Kidney (tissue), 14 donors: ENCODE results near the gene VSTM2L. TPM values are rescaled to one million over a fixed set of nuclear protein-coding genes. Genes with fewer than 3 reads are reported as not detected.

Source experiments
- DNase-seq, 5 donors: peaks; one replicate each; pipeline ENCODE4 v3.0.0-alpha.2; 2013 to 2020
- FAIRE-seq: peaks from 2 replicates; lab custom pipeline; 2012; peaks lifted over from hg19 to GRCh38; lab: Jason Lieb, UNC
- H3K27ac ChIP-seq, 2 donors: one replicate each; pipeline ENCODE4 v1.7.0; 2013; ENCODE audit warnings: low read depth in 2 of 2, low read length in 2 of 2, inconsistent platforms in 1 of 2
- H3K27me3 ChIP-seq: one replicate; pipeline ENCODE4 v1.7.1; 2013; ENCODE audit warnings: low read length, inconsistent platforms; ENCODE audit not compliant: control insufficient read depth, insufficient read depth
- H3K36me3 ChIP-seq, 3 donors: one replicate each; pipeline versions ENCODE4 v1.7.0 to v1.7.1; 2013; ENCODE audit warnings: low read length in 3 of 3, control low read depth in 1 of 3, inconsistent platforms in 1 of 3; ENCODE audit not compliant: insufficient read depth in 3 of 3, control insufficient read depth in 2 of 3
- H3K4me1 ChIP-seq, 3 donors: one replicate each; pipeline versions ENCODE4 v1.7.0 to v1.7.1; 2013; ENCODE audit warnings: low read length in 3 of 3, inconsistent platforms in 1 of 3, low read depth in 1 of 3; ENCODE audit not compliant: control insufficient read depth in 2 of 3, insufficient read depth in 2 of 3
- H3K4me3 ChIP-seq, 3 donors: one replicate each; pipeline versions ENCODE4 v1.7.0 to v1.8.1; 2013; ENCODE audit warnings: low read length in 3 of 3, control low read depth in 1 of 3, inconsistent platforms in 1 of 3
- H3K9ac ChIP-seq, 3 donors: one replicate each; pipeline versions ENCODE4 v1.7.0 to v1.7.1; 2013; ENCODE audit warnings: low read length in 3 of 3, control low read depth in 1 of 3, inconsistent platforms in 1 of 3
- H3K9me3 ChIP-seq, 3 donors: one replicate each; pipeline versions ENCODE4 v1.7.0 to v1.7.1; 2013; ENCODE audit warnings: low read length in 3 of 3, control low read depth in 1 of 3, inconsistent platforms in 1 of 3; ENCODE audit not compliant: control insufficient read depth in 2 of 3, insufficient read depth in 1 of 3
- CTCF ChIP-seq: IDR thresholded peaks from 3 replicates; pipeline ENCODE4 v1.5.1; 2012; ENCODE audit warnings: mild to moderate bottlenecking, moderate library complexity, borderline replicate concordance; ENCODE audit not compliant: insufficient read depth; ENCODE audit errors: extremely low read depth
- intact Hi-C: fragments of 100-400 bp; cut with DNase I; formaldehyde crosslinking; loops from one replicate; pipeline ENCODE4 v1.11.1; 2022
- polyA plus RNA-seq: library from polyadenylated mRNA; stranded (reverse); fragments of 350-450 nt; fragmentation: Illumina TruSeq; extraction: RNeasy Lipid Tissue Mini Kit (QIAGEN cat#74804); gene quantifications from one replicate; pipeline ENCODE4 v1.2.3, GENCODE V29; 2014; ENCODE audit warnings: low read depth, low replicate concordance; ENCODE audit not compliant: insufficient read depth
- total RNA-seq: library from RNA; stranded (reverse); fragmentation: NEBNext Ultra II Directional; extraction: Animal tissue kit (Norgen Biotek cat#: 25700); gene quantifications from one replicate; pipeline ENCODE4 v1.2.1, GENCODE V29; 2021
- donor health status: control.
- donor health status: control.
- donor health status: control.
- donor health status: control.
- donor health status: control.
- donor health status: DM: yes; HTN: yes; CAD: no.
- donor health status: Normal renal cell carcinoma (clear cell type).

Gene VSTM2L
- total and polyA plus RNA-seq, 2 donors from 2014 or later = 2.8 to 4.1 TPM

- Histone ChIP-seq H3K36me3 (no peaks in the 10 kb centered on the region), H3K4me1 (no peaks in the 10 kb centered on the region), H3K4me3 (no peak overlapping the region), H3K9ac (no peak overlapping the region), H3K27me3 (no peaks in the 10 kb centered on the region), H3K27ac (no peak overlapping the region), H3K9me3 (no peaks in the 10 kb centered on the region)
- TF ChIP-seq CTCF = no peak
- intact Hi-C loops = no loop called here
- FAIRE-seq (no peak), DNase-seq (no peak)
Observed at GRCh38 chr20:37931153-37931922, 28.4 kb downstream of the VSTM2L start.

- H3K4me3 ChIP-seq = no peak overlapping the region
- intact Hi-C loops = no loop called here
- no peak for FAIRE-seq
Observed at GRCh38 chr20:37932074-37932473, 29.1 kb downstream of the VSTM2L start.

GRCh38 chr20:37932919-37933318 is 30.0 kb downstream of the VSTM2L start:
- no peaks in the 10 kb centered on the region for H3K9me3 ChIP-seq
- H3K27me3 ChIP-seq = no peaks in the 10 kb centered on the region
- DNase-seq (no peak), FAIRE-seq (no peak)
- H3K9ac ChIP-seq = no peak overlapping the region
- H3K27ac ChIP-seq = no peak overlapping the region
- intact Hi-C loops = no loop called here
- no peaks in the 10 kb centered on the region for H3K4me1 ChIP-seq
- H3K36me3 ChIP-seq = no peaks in the 10 kb centered on the region
- no peak overlapping the region for H3K4me3 ChIP-seq
- no peak for TF ChIP-seq CTCF

More at GRCh38 chr20:37932074-37932473, 29.1 kb downstream of the VSTM2L start:
- TF ChIP-seq CTCF = no peak
- Histone ChIP-seq H3K9ac (no peak overlapping the region), H3K9me3 (no peaks in the 10 kb centered on the region), H3K36me3 (no peaks in the 10 kb centered on the region), H3K27ac (no peak overlapping the region), H3K27me3 (no peaks in the 10 kb centered on the region), H3K4me1 (no peaks in the 10 kb centered on the region)
- no peak for DNase-seq
